Measurements from ENCODE around the gene ZC2HC1B.

- TF ChIP-seq, protein P1, sequence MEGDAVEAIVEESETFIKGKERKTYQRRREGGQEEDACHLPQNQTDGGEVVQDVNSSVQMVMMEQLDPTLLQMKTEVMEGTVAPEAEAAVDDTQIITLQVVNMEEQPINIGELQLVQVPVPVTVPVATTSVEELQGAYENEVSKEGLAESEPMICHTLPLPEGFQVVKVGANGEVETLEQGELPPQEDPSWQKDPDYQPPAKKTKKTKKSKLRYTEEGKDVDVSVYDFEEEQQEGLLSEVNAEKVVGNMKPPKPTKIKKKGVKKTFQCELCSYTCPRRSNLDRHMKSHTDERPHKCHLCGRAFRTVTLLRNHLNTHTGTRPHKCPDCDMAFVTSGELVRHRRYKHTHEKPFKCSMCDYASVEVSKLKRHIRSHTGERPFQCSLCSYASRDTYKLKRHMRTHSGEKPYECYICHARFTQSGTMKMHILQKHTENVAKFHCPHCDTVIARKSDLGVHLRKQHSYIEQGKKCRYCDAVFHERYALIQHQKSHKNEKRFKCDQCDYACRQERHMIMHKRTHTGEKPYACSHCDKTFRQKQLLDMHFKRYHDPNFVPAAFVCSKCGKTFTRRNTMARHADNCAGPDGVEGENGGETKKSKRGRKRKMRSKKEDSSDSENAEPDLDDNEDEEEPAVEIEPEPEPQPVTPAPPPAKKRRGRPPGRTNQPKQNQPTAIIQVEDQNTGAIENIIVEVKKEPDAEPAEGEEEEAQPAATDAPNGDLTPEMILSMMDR (conservative IDR thresholded peaks at IDR 0.05): no peak
- TF ChIP-seq ZFX (IDR thresholded peaks at IDR 0.05): no peak
Measured at GRCh38 chr6:143929975-143930374, 65.7 kb downstream of the ZC2HC1B start.
